HEK293T (cell line): ENCODE results near the gene MIPOL1.
"Not testable (repeated sequence)": the region's sequence is repeated elsewhere in the genome, so short reads cannot be mapped to it uniquely, and the experiment has no call there.

Experiments
- CTCF ChIA-PET: fragments of 350-600 bp; formaldehyde crosslinking; extraction: SDS; loops from one replicate; lab custom pipeline; 2021; ENCODE audit warnings: antibody characterized with exemption, inconsistent platforms; lab: Yijun Ruan, JAX
- POLR2A ChIA-PET: fragments of 350-600 bp; formaldehyde crosslinking; extraction: SDS; loops from one replicate; lab custom pipeline; 2020; ENCODE audit warnings: antibody characterized with exemption, inconsistent platforms; lab: Yijun Ruan, JAX
- DNase-seq: peaks from one replicate; pipeline ENCODE4 v3.0.0; 2012; ENCODE audit warnings: mixed read lengths; ENCODE audit errors: extremely low spot score
- ARNT ChIP-seq: fragments of 450-650 bp; IDR thresholded peaks from 2 replicates; pipeline ENCODE4 v1.6.1; 2017; ENCODE audit warnings: mild to moderate bottlenecking
- BHLHE40 ChIP-seq: fragments of 450-650 bp; IDR thresholded peaks from 2 replicates; pipeline ENCODE4 v1.6.1; 2016; ENCODE audit warnings: mild to moderate bottlenecking, moderate library complexity, borderline replicate concordance
- CTBP1 ChIP-seq: fragments of 450-650 bp; IDR thresholded peaks from 2 replicates; pipeline ENCODE4 v1.6.1; 2016; ENCODE audit warnings: borderline replicate concordance
- ELF4 ChIP-seq: fragments of 450-650 bp; IDR thresholded peaks from 2 replicates; pipeline ENCODE4 v1.6.1; 2017; ENCODE audit warnings: antibody characterized with exemption
- FOXA1 ChIP-seq: fragments of 450-650 bp; IDR thresholded peaks from 2 replicates; pipeline ENCODE4 v1.6.1; 2016; ENCODE audit warnings: mild to moderate bottlenecking
- FOXK2 ChIP-seq: fragments of 450-650 bp; IDR thresholded peaks from 2 replicates; pipeline ENCODE4 v1.6.1; 2016; ENCODE audit warnings: mild to moderate bottlenecking
- FOXM1 ChIP-seq: fragments of 450-650 bp; IDR thresholded peaks from 2 replicates; pipeline ENCODE4 v1.6.1; 2017; ENCODE audit warnings: mild to moderate bottlenecking, borderline replicate concordance
- HDGF ChIP-seq: fragments of 450-650 bp; IDR thresholded peaks from 2 replicates; pipeline ENCODE4 v1.6.1; 2017; ENCODE audit warnings: antibody characterized with exemption, borderline replicate concordance
- L3MBTL2 ChIP-seq: fragments of 450-650 bp; conservative IDR thresholded peaks from 2 replicates; pipeline ENCODE4 v1.6.1; 2016; ENCODE audit warnings: mild to moderate bottlenecking
- LEF1 ChIP-seq: fragments of 450-650 bp; IDR thresholded peaks from 2 replicates; pipeline ENCODE4 v1.6.1; 2017; ENCODE audit warnings: mild to moderate bottlenecking, borderline replicate concordance
- NFRKB ChIP-seq: fragments of 450-650 bp; IDR thresholded peaks from 2 replicates; pipeline ENCODE4 v1.6.1; 2016; ENCODE audit warnings: mild to moderate bottlenecking, moderate library complexity
- PKNOX1 ChIP-seq: fragments of 450-650 bp; IDR thresholded peaks from 2 replicates; pipeline ENCODE4 v1.6.1; 2016
- SP1 ChIP-seq: fragments of 450-650 bp; IDR thresholded peaks from 2 replicates; pipeline ENCODE4 v1.6.1; 2017
- SUZ12 ChIP-seq: fragments of 450-650 bp; IDR thresholded peaks from 2 replicates; pipeline ENCODE4 v1.6.1; 2016; ENCODE audit warnings: mild to moderate bottlenecking
- TARDBP ChIP-seq: fragments of 450-650 bp; IDR thresholded peaks from 2 replicates; pipeline ENCODE4 v1.6.1; 2016
- ZNF384 ChIP-seq: fragments of 450-650 bp; IDR thresholded peaks from 2 replicates; pipeline ENCODE4 v1.6.1; 2016

MIPOL1 gene

GRCh38 chr14:37384870-37385596 lies 187.3 kb downstream of the MIPOL1 start:
- CTCF ChIA-PET = no interaction called here
- POLR2A ChIA-PET = no interaction called here
- TF ChIP-seq TARDBP (no peak), SP1 (no peak), HDGF (no peak), FOXA1 (no peak), ELF4 (no peak), BHLHE40 (no peak), NFRKB (no peak), LEF1 (no peak), L3MBTL2 (no peak), CTBP1 (no peak)
- DNase-seq = no peak

- DNase-seq, POLR2A ChIA-PET: not testable (repeated sequence)
- CTCF ChIA-PET = interaction anchor here (0.6 kb wide), 1 partner anchor 974 kb away, joined by 5 read pairs; no protein-coding TSS in a partner anchor
Measured at GRCh38 chr14:37397157-37397940, 199.6 kb downstream of the MIPOL1 start.

GRCh38 chr14:37397941-37398215 lies 200.1 kb downstream of the MIPOL1 start:
- ChIA-PET CTCF (no interaction called here), POLR2A (no interaction called here)
- TF ChIP-seq LEF1 (no peak), TARDBP (no peak), SUZ12 (no peak), SP1 (no peak), BHLHE40 (no peak), FOXA1 (no peak), CTBP1 (no peak), HDGF (no peak)
- DNase-seq = no peak

GRCh38 chr14:37399517-37399916 lies 201.8 kb downstream of the MIPOL1 start:
- no peak for DNase-seq
- ChIA-PET CTCF (no interaction called here), POLR2A (no interaction called here)
- TF ChIP-seq ZNF384 = no peak

- no peak for DNase-seq
- CTCF ChIA-PET = no interaction called here
- POLR2A ChIA-PET = no interaction called here
- TF ChIP-seq ELF4 (no peak), ARNT (no peak), SUZ12 (no peak), HDGF (no peak), FOXA1 (no peak), LEF1 (no peak), FOXK2 (no peak), NFRKB (no peak), CTBP1 (no peak), FOXM1 (no peak), SP1 (no peak), PKNOX1 (no peak), TARDBP (no peak), ZNF384 (no peak), BHLHE40 (no peak), L3MBTL2 (no peak)
Measured at GRCh38 chr14:37401093-37401492, 203.4 kb downstream of the MIPOL1 start.

GRCh38 chr14:37403626-37404025 lies 205.9 kb downstream of the MIPOL1 start:
- CTCF ChIA-PET = no interaction called here
- POLR2A ChIA-PET = no interaction called here
- no peak for DNase-seq
- TF ChIP-seq FOXK2 (no peak), CTBP1 (no peak), FOXA1 (no peak), NFRKB (no peak), ZNF384 (no peak), PKNOX1 (no peak), ARNT (no peak), FOXM1 (no peak), HDGF (no peak), SP1 (no peak)

GRCh38 chr14:37406095-37406494 lies 208.4 kb downstream of the MIPOL1 start:
- no peak for DNase-seq
- CTCF ChIA-PET = no interaction called here
- POLR2A ChIA-PET = no interaction called here
- no peak for TF ChIP-seq HDGF
- no peak for TF ChIP-seq PKNOX1
- no peak for TF ChIP-seq NFRKB
